EL (cell line): ENCODE data around the gene PQBP1.
A peak's percentile ranks its signal among the peaks of the same experiment; 100 is the strongest.

ENCODE experiments used
- DNase-seq: peaks from one replicate; pipeline ENCODE4 v3.0.0-alpha.2; 2016

Gene PQBP1

GRCh38 chrX:48902776-48903175 lies 5.0 kb downstream of the PQBP1 start:
- DNase-seq = no peak

GRCh38 chrX:48903290-48903689 lies 5.6 kb downstream of the PQBP1 start:
- DNase-seq = no peak

DNA sequence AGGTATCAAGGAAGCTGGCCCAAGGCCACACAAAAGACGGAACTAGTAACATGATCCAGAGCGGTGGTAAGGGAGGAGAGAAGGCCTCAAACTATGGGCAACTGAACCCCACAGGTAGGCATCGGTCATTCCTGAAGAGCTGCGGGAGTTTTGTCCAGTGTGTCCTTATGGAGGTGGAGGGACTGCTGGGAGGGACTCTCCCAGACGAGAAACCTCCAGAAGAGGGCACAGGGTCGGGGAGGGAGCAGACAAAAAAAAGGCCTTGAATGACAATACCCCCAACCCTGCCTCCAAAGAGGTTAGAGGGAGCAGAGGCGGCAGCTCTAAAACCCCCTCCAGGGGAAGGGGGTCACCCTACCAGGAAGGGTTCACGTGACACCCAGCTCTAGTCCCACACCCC lies 6.5 kb downstream of the PQBP1 start:
- no peak for DNase-seq

DNA sequence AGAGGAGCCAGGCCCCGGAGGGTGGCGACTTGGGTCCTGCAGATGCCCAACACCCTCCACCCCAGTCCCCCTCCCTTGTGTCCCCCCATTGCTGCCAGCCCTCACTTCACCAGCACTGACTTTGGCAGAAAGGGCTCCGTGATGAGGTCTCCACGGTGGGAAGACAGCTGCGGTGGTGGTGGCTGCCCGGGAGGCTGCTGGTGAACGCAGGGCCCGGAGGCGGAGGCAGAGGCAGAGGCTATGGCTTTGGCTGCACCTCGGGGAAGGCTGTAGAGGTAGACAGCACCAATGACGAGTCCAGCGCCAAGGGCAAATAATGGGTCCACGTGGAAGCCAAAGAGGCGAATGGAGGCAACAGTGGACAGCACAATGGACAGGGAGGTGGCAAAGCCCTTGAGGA lies 6.9 kb downstream of the PQBP1 start:
- no peak for DNase-seq

DNA sequence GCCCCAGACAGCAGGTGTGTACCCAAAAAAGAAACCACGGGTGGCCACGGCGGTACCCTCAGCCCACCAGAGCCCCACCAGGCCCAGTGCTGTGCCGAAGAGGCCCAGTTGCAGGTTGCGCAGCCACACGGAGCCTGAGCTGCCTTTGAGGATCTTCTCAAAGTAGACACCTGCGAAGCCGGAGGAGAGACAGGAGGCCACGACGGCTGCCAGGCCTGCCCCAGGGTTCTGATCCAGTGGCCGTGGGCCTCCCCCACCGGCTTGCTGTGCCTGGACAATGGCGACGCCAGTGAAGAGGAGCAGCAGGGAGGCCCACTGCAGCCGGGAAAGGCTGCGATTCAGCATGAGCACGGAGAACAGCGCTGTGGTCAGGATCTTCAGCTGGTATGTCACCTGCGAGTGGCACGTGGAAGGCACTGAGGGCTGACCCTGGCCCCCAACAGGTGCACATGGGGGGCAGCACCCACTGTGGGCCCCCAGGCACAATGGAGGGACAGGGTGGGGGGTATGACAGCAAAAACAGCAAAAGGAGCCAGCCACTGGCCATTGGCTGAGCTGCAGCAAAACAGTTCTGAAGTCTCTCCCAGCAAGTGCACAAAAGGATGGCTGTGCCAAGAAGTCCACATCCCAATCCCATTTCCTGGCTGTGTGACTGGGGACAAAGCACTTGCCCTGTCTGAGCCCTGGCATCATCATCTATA lies 7.5 kb downstream of the PQBP1 start:
- DNase-seq = no peak

DNA sequence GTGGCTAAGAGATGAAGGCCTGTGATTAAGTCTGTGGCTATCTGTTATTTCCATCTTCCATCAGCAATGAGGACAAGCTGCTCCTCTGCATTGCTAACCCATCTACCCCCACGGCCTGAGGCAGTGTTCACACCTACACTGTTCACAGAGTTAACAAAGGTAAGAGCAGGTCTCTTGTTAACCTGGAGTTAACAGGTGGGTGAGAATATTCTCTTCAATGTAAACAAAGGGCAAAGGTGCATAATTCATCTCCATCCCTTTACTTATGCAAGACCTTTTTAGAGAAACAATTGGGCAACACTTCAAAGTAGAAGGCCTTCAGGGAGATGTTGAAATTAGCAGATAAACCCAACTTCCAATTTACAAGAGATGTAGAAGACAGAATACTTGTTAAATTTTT lies 10.9 kb downstream of the PQBP1 start:
- DNase-seq = no peak

DNA sequence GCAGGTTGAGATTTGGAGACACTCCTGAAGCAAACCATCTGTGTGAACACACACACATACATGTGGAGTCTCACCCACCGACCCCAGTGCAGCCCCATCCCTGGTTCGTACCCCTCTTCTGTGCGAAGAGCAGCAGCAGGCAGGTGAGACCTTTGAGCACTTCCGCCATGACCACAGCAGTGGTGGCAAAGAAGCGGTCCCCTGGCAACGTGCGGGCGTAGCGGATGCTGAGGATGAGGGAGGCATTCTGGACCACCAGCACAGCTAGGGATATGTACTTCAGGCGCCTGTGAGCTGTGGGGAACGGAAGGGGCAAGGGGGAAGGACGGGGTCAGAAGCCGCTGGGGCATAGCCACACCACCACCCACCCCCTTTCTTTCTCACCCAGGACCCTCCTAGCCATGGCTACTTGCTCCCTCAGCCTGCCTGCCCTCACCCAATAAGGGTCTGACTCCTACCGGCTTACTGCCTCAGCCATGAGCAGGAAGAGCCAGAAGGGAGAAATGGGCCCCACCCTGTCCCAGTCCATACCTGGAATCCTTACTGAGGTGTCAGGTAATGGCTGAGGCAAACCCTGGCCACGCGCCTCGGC lies 12.1 kb downstream of the PQBP1 start:
- DNase-seq = no peak

- DNase-seq = no peak
Measured at GRCh38 chrX:48910926-48911411, 13.2 kb downstream of the PQBP1 start.

GRCh38 chrX:48911412-48912182 lies 13.9 kb downstream of the PQBP1 start, which contains the start of gene SLC35A2:
Gene SLC35A2, minus strand, starts transcription at chrX:48911646. Its CDS starts 10 bp downstream, at chrX:48911636.
- DNase-seq = peak; percentile 71

- no peak for DNase-seq
Measured at GRCh38 chrX:48913605-48914366, 16.1 kb downstream of the PQBP1 start.

GRCh38 chrX:48914593-48915493 lies 17.1 kb downstream of the PQBP1 start:
- DNase-seq = no peak

DNA sequence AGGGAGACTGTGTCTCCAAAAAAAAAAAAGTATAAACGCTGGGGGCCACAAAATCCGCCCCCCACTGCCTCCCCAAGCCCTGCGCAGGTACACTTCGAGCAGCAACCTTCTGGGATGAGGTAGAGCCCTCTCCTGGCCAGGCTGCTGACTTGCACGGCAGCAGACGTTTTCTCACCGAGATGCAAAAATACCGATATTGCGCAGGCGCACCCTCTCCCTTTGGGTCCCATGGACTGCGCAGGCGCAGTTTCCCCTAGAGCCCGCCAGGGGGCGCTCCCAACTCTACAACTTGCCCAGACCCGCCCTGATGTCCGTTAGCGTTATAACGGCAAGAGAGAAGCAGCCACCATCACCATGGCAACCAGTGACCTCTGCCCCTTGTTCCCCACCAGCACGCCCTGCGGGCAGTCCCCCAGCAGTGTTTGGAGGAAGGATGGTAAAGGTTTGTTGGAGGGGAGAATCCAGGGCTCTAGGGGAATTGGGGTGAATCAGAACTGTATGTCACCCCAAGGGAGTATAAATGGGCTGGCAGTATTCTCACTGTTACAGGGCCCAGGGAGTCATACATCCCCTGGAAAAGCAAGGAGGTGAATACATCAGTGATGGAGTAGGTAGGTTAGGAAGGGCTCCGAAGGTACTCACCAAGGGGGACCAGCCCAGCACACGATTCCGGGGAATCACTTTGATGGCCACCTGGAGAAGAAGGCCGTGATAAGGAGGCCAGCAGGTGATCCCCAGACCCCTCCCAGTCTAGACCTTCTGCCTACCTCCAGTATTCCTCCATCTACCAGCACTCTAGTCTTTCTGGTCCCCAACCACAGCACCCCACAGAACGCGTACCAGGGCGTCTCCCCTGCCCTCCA lies 19.6 kb downstream of the PQBP1 start:
- peak; percentile 86 for DNase-seq

DNA sequence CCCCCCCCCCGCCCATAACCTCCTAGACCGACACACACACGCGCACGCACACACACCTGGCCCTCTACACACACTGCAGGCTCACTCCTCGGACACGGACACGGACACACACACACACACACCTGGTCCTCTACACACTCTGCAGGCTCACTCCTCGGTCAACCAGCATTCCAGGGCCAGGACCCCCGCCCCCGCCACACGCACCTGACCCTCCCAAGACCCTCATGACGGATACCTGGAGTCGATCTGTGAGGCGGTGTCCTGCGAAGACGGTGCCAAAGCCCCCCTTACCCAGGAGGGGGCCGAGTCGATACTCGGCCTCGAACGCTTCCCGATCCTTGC lies 20.5 kb downstream of the PQBP1 start:
- no peak for DNase-seq

DNA sequence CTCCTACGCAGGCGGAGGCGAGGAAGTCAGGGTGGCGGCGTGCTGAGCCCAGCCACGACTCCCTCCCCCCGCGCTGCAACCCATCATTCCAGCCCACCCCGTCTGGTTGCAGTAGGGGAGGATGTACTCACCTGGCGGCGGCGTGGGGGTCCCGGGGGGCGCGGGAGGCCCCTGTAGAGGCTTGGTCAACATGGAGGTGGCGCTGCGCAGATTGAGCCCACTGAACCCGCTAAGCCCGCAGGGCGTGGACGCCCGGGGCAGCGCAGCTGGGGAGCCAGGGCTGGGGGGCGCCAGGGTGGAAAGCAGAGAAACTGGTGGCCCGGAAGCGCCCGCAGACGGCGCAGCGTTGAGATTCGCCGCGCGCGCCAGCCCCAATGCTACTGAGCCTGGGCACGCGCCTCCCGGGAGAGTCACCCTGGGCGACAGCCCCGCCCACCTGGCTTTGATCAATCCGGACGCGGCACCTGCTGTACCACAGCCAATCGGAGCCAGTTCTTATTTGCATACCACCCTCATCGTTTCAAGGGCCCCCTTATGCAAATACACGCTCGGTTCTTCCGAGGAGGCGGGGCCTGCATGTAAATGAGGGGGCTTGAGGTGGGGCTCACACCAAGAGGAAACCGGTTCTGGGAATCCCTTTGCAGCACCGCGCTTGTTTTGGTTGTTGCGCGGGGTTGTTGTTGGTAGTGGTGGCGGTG lies 21.1 kb downstream of the PQBP1 start, which contains the start of gene PIM2:
PIM2 (minus strand) TSS at position 382 of the 698 bp plus-strand sequence; CDS start at position 192, 190 bp downstream.
- peak; percentile 88 for DNase-seq

DNA sequence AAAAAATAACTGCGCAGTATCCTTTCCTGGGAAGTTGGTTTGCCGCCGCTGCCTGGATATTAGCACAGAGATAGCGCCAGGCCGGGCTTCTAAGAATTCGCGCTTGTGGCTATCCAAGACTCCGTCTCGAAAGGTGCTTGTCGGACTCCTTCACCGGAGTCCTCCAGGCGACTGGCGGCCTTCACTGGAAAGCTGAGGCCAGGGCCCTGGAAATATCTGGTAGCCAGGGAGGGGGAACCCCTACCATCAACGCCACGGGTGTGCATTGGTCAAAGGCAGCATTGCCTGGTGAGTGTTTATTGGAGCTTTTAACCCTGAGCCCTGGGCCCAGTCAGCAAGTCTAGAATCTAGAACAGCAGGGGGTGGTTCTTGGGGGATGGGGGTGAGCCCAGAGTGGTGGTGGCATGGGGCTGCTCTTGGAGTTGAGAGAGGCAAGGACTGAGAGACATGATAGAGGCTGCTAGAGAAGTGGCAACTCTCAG lies 21.7 kb downstream of the PQBP1 start:
- no peak for DNase-seq

DNA sequence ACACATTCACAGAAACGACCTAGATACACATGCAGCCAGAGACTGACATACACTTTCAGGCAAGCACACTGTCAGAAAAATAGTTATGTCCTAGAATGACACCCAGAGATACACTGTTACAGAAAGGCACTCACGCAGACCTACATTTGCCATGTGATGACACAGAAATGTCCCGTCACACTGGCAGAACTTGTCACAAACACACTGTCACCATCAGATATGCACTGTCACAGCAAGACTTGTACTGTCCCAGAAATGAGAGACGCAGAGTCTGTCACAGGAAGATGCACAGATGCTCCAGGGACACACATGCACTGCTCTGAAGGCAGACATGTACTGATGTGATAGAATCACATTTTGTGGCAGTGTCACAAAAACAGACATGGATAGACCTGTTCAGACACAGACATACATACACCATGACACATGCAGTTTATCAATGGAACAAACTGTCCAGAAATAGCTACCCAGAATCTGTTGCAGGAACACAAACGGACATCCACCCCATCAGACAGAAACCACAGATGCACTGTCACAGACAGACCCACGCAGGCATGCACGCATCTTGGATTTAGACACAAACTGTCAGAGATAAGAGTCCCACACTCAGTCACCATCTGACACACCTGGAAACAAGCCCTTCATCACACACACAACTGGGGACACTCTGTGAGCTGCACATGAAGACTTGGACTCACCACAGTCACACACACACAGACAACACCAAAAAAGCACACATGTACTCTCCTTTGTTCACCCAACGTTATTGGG lies 22.4 kb downstream of the PQBP1 start:
- no peak for DNase-seq

- no peak for DNase-seq
Measured at GRCh38 chrX:48920718-48921104, 23.0 kb downstream of the PQBP1 start.

DNA sequence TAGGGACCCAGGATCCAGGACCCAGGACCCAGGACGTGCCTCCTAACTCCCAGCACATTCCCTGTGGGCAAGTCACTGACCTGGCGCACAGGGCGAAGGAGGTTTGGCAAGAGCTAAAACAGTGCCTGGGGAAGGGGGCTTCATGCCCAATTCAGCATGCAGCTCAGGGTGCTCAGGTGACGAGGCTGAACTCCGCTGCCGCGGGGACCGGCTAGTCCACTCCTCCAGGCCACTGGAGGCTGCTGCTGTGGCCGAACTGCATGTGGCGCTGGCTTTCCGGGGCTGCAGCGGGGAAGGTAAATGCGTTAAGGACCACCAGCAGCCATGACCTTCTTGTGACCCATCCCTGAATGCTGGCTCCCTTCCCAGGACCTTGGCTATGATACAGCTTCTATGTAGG lies 26.0 kb downstream of the PQBP1 start:
- no peak for DNase-seq

GRCh38 chrX:48924270-48924669 lies 26.5 kb downstream of the PQBP1 start:
- no peak for DNase-seq
